Measurements from ENCODE around the gene EFCAB6.
"Not testable (repeated sequence)": the region's sequence is repeated elsewhere in the genome, so short reads cannot be mapped to it uniquely, and the experiment has no call there.

Gene EFCAB6

DNA sequence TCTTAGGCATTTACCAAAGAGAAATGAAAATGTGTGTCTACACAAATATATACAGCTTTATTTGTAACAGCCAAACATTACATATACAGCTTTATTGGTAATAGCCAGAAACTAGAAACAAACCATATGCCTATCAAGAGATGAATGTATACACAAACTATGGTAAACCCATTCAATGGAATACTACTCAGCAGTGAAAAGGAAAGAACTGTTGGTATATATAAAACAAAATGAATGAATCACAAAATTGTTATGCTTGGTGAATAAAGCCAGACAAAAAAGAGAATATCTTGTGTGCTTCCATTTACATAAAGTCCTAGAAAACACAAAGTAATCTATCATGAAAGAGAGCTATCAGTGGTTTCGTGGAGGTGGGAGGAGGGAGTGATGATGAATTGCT lies 142.9 kb downstream of the EFCAB6 start:
- no peaks in the 10 kb centered on the region for H3K36me3 ChIP-seq (ENCODE audit: insufficient read depth, low read length)
- H3K4me3 ChIP-seq (ENCODE audit: low read length): no peak overlapping the region
- no peaks in the 10 kb centered on the region for H3K27me3 ChIP-seq (ENCODE audit: control insufficient read depth, insufficient read depth, low read length)
- no peak overlapping the region for H3K4me2 ChIP-seq (ENCODE audit: low read length)
- no peaks in the 10 kb centered on the region for H3K9me3 ChIP-seq (replicated peaks; ENCODE audit: low read length)
- no peak overlapping the region for H3K9ac ChIP-seq (ENCODE audit: low read depth, low read length)
- H3K4me1 ChIP-seq (ENCODE audit: control insufficient read depth, insufficient read depth, low read length): no peaks in the 10 kb centered on the region

DNA sequence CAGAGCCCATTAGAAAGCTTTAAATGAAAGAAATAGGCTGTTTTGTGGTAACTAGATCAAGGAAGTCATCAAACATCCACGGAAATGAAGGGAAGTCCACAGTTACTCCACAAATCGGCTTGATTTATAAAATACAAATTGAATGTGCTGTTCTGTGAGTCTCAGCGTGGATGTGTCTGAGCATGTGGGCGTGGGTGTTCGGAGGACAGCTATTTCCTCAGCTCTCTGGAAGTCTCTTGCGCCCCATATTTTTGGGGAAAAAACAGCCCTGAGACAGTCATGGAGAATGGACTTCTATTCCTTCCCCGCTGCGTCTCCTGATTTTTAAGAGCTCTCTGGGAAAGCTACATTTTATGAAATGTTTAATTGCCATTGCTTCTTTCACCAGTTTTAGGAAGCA lies 144.4 kb downstream of the EFCAB6 start:
- H3K4me1 ChIP-seq (ENCODE audit: control insufficient read depth, insufficient read depth, low read length): no peaks in the 10 kb centered on the region
- no peak overlapping the region for H3K4me3 ChIP-seq (ENCODE audit: low read length)
- no peaks in the 10 kb centered on the region for H3K27me3 ChIP-seq (ENCODE audit: control insufficient read depth, insufficient read depth, low read length)

DNA sequence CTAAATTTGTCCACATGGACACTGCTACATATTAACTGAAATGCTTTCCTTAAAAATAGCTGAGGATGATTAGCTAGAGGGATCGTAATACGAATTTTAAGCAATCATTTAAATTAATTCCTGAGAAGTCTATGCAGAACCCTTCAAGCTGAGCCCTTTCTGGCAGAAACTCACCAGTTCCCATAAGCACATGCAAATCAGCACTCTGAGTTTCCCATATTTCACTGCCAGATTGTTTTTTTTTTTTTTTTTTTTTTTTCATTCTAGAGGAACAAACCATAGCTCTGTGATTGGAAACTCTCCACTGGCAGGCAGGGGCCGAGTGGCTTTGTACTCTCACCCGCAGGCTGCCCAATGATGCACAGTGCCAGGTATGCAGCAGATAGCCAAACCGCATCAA lies 145.6 kb downstream of the EFCAB6 start:
- Histone ChIP-seq H3K36me3 (ENCODE audit: insufficient read depth, low read length) (no peaks in the 10 kb centered on the region), H3K9ac (ENCODE audit: low read depth, low read length) (no peak overlapping the region), H3K4me3 (ENCODE audit: low read length) (no peak overlapping the region), H3K27me3 (ENCODE audit: control insufficient read depth, insufficient read depth, low read length) (no peaks in the 10 kb centered on the region), H3K4me2 (ENCODE audit: low read length) (no peak overlapping the region), H3K4me1 (ENCODE audit: control insufficient read depth, insufficient read depth, low read length) (no peaks in the 10 kb centered on the region), H3K9me3 (replicated peaks; ENCODE audit: low read length) (no peaks in the 10 kb centered on the region)

More for the DNA sequence above, 144.4 kb downstream of the EFCAB6 start:
- Histone ChIP-seq H3K4me2 (ENCODE audit: low read length) (no peak overlapping the region), H3K9ac (ENCODE audit: low read depth, low read length) (no peak overlapping the region), H3K9me3 (replicated peaks; ENCODE audit: low read length) (no peaks in the 10 kb centered on the region), H3K36me3 (ENCODE audit: insufficient read depth, low read length) (no peaks in the 10 kb centered on the region)

DNA sequence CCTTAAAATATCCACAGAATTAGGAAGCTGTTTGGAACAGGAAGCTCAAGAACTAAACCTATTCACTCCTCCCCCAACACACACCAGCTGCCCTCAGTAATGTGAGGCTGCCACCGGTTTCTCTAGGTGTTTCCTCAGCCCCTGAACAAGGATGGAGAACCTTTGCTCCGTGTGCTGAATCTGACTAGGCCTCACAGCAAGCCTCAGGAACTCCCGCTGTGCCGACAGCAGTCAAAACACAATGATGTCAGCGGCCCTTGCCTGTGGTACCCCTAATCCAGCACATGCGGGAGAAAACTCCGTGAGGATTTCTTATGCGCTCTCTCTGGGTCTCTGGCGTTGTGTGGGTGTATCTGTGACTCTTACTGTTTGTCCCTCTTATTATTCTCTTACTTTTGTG lies 153.3 kb downstream of the EFCAB6 start:
- H3K27me3 ChIP-seq (ENCODE audit: control insufficient read depth, insufficient read depth, low read length): no peaks in the 10 kb centered on the region
- no peak overlapping the region for H3K4me2 ChIP-seq (ENCODE audit: low read length)
- no peaks in the 10 kb centered on the region for H3K36me3 ChIP-seq (ENCODE audit: insufficient read depth, low read length)
- no peaks in the 10 kb centered on the region for H3K9me3 ChIP-seq (replicated peaks; ENCODE audit: low read length)
- H3K4me1 ChIP-seq (ENCODE audit: control insufficient read depth, insufficient read depth, low read length): no peaks in the 10 kb centered on the region
- no peak overlapping the region for H3K4me3 ChIP-seq (ENCODE audit: low read length)
- H3K9ac ChIP-seq (ENCODE audit: low read depth, low read length): no peak overlapping the region

DNA sequence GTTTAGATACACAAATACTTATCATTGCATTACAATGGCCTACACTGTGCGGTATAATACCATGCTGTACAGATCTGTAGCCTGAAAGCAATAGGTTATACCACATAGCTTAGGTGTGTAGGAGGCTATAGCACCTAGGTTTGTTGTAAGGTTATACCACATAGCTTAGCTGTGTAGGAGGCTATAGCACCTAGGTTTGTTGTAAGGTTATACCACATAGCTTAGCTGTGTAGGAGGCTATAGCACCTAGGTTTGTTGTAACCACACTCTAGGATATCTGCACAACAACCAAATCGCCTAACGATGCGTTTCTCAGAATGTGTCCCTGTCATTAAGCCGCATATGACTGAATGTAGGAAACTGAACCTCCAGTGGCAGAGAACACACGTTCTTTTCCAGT lies 155.5 kb downstream of the EFCAB6 start:
- H3K27me3 ChIP-seq (ENCODE audit: control insufficient read depth, insufficient read depth, low read length); H3K36me3 ChIP-seq (ENCODE audit: insufficient read depth, low read length); H3K4me3 ChIP-seq (ENCODE audit: low read length); H3K9ac ChIP-seq (ENCODE audit: low read depth, low read length); H3K4me1 ChIP-seq (ENCODE audit: control insufficient read depth, insufficient read depth, low read length); H3K9me3 ChIP-seq (replicated peaks; ENCODE audit: low read length); H3K4me2 ChIP-seq (ENCODE audit: low read length): not testable (repeated sequence)

DNA sequence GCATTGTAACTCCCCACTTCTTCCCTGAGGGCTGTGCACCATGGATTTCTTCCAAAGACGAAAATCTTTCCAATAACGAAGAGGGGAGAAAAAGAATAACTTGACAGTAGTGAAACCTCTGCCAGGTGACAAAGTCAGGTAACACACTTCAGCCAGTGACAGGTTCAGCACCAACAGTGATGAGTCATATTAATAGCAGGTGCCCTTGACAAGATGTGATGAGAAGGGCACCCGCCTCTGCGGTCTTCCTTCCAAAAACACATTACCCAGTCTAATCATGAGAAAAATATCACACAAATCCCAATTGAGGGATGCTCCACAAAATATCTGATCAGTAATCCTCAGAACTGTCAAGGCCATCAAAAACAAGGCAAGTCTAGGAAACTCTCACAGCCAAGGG lies 157.8 kb downstream of the EFCAB6 start:
- H3K27me3 ChIP-seq (ENCODE audit: control insufficient read depth, insufficient read depth, low read length): no peaks in the 10 kb centered on the region
- H3K4me2 ChIP-seq (ENCODE audit: low read length): no peak overlapping the region
- no peaks in the 10 kb centered on the region for H3K9me3 ChIP-seq (replicated peaks; ENCODE audit: low read length)
- no peak overlapping the region for H3K9ac ChIP-seq (ENCODE audit: low read depth, low read length)
- H3K36me3 ChIP-seq (ENCODE audit: insufficient read depth, low read length): no peaks in the 10 kb centered on the region
- no peaks in the 10 kb centered on the region for H3K4me1 ChIP-seq (ENCODE audit: control insufficient read depth, insufficient read depth, low read length)
- no peak overlapping the region for H3K4me3 ChIP-seq (ENCODE audit: low read length)

DNA sequence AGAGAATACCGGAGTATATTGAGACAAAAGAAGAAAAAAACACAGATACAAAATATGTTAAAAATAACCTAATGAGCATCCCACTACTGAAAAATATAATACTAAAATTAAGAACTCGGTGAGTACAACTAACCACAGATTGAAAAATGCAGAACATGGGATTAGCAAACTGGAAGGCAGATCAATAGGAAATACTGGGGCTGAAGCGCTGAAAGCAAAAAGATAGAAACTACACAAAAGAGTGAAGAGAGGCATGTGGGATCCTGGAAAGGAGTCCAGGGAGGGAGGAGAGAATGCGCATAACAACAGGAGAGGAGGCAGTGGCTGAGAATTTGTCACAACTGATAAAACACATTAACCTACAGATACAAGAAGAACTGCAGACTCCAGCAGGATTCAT lies 159.3 kb downstream of the EFCAB6 start:
- Histone ChIP-seq H3K4me2 (ENCODE audit: low read length) (no peak overlapping the region), H3K36me3 (ENCODE audit: insufficient read depth, low read length) (no peaks in the 10 kb centered on the region), H3K9me3 (replicated peaks; ENCODE audit: low read length) (no peaks in the 10 kb centered on the region), H3K4me1 (ENCODE audit: control insufficient read depth, insufficient read depth, low read length) (no peaks in the 10 kb centered on the region), H3K9ac (ENCODE audit: low read depth, low read length) (no peak overlapping the region), H3K27me3 (ENCODE audit: control insufficient read depth, insufficient read depth, low read length) (no peaks in the 10 kb centered on the region), H3K4me3 (ENCODE audit: low read length) (no peak overlapping the region)

DNA sequence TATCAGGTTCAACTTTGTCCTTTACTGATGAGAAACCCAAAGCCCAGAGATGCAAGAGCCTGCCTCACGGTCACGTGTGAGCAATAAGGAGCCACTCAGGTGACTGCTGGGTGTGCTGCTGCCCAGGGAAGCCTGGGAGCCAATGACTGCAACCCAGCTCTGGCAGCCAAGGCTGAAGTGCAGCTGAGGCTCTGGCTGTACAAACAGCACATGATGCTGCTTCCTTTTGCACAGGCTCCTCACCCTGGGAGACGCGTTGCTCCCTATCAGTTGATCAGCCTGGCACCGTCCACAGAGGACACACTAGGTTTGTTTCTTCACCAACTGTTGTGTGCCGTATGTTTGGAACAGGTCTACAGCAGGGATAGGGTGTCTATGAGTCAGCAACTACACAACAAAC lies 168.7 kb downstream of the EFCAB6 start:
- H3K4me2 ChIP-seq (ENCODE audit: low read length): no peak overlapping the region
- H3K9me3 ChIP-seq (replicated peaks; ENCODE audit: low read length): peaks cover 4% of the 10 kb centered on the region
- H3K36me3 ChIP-seq (ENCODE audit: insufficient read depth, low read length): no peaks in the 10 kb centered on the region
- no peak overlapping the region for H3K9ac ChIP-seq (ENCODE audit: low read depth, low read length)
- H3K27me3 ChIP-seq (ENCODE audit: control insufficient read depth, insufficient read depth, low read length): no peaks in the 10 kb centered on the region
- H3K4me1 ChIP-seq (ENCODE audit: control insufficient read depth, insufficient read depth, low read length): no peaks in the 10 kb centered on the region
- H3K4me3 ChIP-seq (ENCODE audit: low read length): no peak overlapping the region

DNA sequence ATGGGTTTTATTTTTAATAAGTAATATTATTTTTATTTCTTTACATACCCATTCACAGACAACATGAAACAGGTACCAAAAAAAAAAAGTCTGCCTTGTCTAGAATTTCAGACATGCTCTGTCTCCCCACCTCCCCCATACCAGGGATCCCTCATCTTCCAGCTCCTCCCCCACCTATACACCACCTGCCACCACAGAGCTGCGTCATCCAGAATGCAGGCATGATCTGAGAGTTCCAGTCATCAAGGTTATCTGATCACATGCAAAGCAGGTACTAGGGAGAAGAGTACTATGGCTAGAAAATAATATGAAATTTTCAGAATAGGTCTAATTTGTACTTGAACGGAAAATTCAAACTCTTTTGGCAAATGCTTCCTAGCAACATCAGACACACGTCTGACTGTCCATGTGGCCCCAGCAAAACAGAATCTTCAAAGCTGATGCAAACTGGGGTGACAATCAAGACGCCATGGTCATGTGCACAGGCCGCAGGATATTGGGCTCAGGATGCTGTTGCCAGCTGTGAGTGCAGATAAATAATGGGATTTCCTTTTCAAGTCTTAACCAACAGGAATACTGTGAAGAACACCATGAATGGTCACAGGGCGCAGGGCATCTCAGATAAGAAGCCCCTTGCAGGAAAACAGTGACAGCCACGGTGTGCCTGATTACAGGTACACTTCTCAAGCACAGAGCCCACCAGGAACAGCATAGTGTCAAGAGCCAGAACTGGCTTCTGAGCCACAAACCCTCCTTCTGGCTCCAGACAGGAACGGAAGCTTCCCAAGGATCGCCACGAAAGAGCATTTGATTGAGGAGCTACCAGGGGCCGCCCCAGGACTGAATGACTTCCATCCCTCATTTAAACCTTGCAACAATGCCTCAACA lies 169.5 kb downstream of the EFCAB6 start:
- Histone ChIP-seq H3K4me2 (ENCODE audit: low read length) (no peak overlapping the region), H3K9ac (ENCODE audit: low read depth, low read length) (no peak overlapping the region), H3K36me3 (ENCODE audit: insufficient read depth, low read length) (no peaks in the 10 kb centered on the region), H3K4me1 (ENCODE audit: control insufficient read depth, insufficient read depth, low read length) (no peaks in the 10 kb centered on the region), H3K27me3 (ENCODE audit: control insufficient read depth, insufficient read depth, low read length) (no peaks in the 10 kb centered on the region), H3K9me3 (replicated peaks; ENCODE audit: low read length) (peaks cover 4% of the 10 kb centered on the region), H3K4me3 (ENCODE audit: low read length) (no peak overlapping the region)

DNA sequence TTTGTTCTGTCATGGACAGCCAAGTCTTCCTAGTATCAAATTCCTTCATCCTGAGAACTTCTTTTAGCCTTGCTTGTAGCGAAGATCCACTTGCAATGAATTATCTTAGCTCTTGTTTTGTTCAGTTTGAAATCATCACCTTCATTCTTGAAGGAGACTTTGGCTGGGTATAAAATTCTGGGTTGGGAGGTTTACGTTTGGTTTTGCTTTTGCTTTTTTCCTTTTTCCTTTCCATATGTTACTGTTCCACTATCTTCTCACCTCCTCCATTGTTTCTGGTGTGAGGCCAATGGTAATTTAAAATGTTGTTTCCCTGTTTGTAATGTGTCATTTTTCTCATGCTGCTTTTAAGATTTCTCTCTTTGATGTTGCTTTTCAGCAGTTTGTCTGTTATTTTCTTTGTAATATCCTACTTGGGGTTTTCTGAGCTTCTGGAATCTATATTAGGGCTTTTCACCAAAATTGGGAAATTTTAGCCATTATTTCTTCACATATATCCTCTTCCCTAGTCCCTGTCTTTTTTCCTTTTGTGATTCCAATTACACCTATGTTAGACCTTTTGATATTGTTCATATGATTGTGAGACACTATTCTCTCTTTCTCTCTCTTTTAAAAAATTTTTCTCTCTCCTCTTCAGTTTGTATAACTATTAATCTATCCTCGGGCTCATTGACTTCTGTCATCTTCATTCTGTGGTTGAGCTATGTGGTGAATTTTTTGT lies 172.7 kb downstream of the EFCAB6 start:
- Histone ChIP-seq H3K9me3 (replicated peaks; ENCODE audit: low read length) (peaks cover 4% of the 10 kb centered on the region), H3K9ac (ENCODE audit: low read depth, low read length) (no peak overlapping the region), H3K4me3 (ENCODE audit: low read length) (no peak overlapping the region), H3K36me3 (ENCODE audit: insufficient read depth, low read length) (no peaks in the 10 kb centered on the region), H3K27me3 (ENCODE audit: control insufficient read depth, insufficient read depth, low read length) (no peaks in the 10 kb centered on the region), H3K4me2 (ENCODE audit: low read length) (no peak overlapping the region), H3K4me1 (ENCODE audit: control insufficient read depth, insufficient read depth, low read length) (no peaks in the 10 kb centered on the region)

DNA sequence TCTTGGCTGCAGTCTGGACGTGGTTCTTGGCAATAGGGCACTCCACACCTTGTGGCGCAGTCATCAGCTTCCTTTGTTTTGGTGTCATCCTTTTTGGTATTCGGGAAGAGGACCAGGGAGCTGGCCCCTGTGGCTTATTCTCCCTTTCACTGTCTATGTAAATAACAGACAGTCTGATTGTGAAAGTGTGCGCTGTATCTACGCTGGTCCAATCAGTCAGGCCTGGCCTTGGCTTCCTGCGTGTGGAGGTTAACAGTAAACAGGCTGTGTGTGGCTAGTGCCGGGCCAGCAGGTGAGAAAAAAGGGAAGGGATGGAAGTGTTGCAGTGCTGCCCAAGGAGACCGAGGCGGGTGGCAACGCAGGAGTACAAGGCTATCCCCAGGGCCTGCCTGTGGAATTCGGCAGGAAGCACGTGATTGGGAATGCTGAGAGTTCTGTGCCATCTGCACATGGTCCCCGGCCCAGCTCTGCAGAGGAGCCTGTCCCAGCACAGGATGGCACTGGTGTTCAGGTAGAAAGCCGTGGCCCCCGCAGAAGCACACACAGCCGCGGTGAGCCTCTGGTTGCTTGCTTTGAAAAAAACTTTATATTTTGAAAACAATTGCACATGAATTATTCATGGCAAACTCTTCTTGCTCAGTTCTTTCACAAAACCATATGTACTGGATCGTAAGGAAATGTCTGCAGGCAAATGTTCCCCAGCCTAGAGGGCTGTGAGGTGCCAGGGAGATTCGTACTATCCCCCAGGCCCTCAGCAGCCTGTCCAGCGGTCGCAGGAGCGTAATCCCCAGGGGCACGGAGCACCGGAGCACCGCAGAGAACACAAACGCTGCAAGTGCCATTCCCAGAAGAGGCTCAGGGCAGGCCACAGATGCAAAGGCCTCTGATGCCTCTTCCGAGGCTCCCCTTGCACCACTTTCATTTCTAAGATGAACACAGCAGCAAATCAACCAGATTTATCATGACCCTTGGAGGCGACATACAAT lies 174.5 kb downstream of the EFCAB6 start:
- Histone ChIP-seq H3K9ac (ENCODE audit: low read depth, low read length) (no peak overlapping the region), H3K27me3 (ENCODE audit: control insufficient read depth, insufficient read depth, low read length) (no peaks in the 10 kb centered on the region), H3K4me1 (ENCODE audit: control insufficient read depth, insufficient read depth, low read length) (no peaks in the 10 kb centered on the region), H3K36me3 (ENCODE audit: insufficient read depth, low read length) (no peaks in the 10 kb centered on the region), H3K4me3 (ENCODE audit: low read length) (no peak overlapping the region), H3K4me2 (ENCODE audit: low read length) (no peak overlapping the region), H3K9me3 (replicated peaks; ENCODE audit: low read length) (peaks cover 4% of the 10 kb centered on the region)

All from skeletal muscle satellite cell (primary cell).